Omental fat pad (tissue), 4 donors: Measurements from ENCODE around the gene HTR2A. TPM values are rescaled to one million over a fixed set of nuclear protein-coding genes. Genes with fewer than 3 reads are reported as not detected.
"Not testable (repeated sequence)": the region's sequence is repeated elsewhere in the genome, so short reads cannot be mapped to it uniquely, and the experiment has no call there.

Source experiments
- ATAC-seq: fragments of 150-250 bp; one replicate; pipeline ENCODE4 v1.9.1; 2016; ENCODE audit warnings: mild to moderate bottlenecking, moderate library complexity; ENCODE audit not compliant: low FRiP score
- DNase-seq: peaks from one replicate; pipeline ENCODE4 v3.0.0-alpha.2; 2019; ENCODE audit warnings: low spot score
- total RNA-seq, 4 donors: library from RNA; depleted of rRNA; stranded (reverse); fragments of >200 nt; gene quantifications; one replicate each; pipeline ENCODE4 v1.1.0, GENCODE V29; 2016
- TF ChIP-seq, protein P1 (sequence below), 3 donors: fragments of 450-650 bp; IDR thresholded peaks; one replicate each; pipeline ENCODE4 v1.5.1; 2016 to 2017; ENCODE audit warnings: antibody characterized with exemption in 3 of 3, mild to moderate bottlenecking in 3 of 3, moderate library complexity in 2 of 3

HTR2A gene
- total RNA-seq, 4 donors from 2014 or later = 0.16 to 1.2 (median 0.55) TPM

DNA sequence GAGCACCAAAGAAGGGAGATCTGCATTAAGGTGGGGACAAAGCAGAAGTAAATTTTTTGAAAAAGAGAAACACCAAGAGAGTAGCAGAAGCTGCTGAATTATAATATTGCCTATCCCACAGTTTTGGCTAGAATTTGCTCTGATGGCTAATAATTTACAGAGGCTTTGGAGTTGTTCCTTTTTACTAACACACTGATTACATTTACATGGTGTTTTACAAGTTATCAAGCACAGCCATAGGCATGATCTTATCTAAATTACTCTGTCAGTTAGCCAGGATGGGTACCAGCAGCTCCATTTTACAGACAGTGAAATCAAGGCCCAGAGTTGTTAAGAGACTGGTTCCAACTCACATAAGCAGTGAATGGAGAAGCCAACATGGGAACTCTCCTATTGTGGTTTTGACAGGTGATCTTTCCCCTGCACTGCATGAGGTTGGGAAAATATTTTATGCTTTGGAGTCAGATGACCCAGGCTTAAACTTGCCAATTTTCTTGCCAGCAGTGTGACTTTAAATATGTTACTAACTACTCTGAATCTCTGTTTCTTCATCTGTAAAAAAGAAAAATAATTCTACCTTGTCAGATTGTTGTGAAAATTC is 66.3 kb downstream of the HTR2A start:
- no peak for DNase-seq
- TF ChIP-seq, protein P1, sequence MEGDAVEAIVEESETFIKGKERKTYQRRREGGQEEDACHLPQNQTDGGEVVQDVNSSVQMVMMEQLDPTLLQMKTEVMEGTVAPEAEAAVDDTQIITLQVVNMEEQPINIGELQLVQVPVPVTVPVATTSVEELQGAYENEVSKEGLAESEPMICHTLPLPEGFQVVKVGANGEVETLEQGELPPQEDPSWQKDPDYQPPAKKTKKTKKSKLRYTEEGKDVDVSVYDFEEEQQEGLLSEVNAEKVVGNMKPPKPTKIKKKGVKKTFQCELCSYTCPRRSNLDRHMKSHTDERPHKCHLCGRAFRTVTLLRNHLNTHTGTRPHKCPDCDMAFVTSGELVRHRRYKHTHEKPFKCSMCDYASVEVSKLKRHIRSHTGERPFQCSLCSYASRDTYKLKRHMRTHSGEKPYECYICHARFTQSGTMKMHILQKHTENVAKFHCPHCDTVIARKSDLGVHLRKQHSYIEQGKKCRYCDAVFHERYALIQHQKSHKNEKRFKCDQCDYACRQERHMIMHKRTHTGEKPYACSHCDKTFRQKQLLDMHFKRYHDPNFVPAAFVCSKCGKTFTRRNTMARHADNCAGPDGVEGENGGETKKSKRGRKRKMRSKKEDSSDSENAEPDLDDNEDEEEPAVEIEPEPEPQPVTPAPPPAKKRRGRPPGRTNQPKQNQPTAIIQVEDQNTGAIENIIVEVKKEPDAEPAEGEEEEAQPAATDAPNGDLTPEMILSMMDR (IDR thresholded peaks at IDR 0.05) = no peak

DNA sequence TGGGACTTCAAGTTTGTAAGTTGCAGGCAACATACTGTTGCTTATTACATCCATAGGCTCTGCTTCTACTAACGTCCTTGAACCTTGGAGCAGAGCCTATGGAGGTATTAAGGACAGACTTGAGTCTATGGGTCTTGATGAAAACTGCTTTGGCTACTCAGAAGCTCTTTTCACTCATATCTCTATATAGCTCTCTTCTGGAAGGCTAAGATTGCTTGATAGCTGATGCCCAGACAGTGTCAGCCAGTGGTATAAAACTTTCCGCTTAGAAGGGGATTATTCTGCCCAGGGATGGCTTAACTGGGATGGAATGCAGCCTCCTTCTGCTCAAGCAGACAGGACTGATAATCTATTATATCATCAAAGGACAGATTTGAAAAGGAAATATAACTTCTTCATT is 74.3 kb downstream of the HTR2A start:
- DNase-seq (no peak), ATAC-seq (no peak)
- TF ChIP-seq, protein P1 (IDR thresholded peaks at IDR 0.05) = no peak

More for the DNA sequence above, 66.3 kb downstream of the HTR2A start:
- no peak for ATAC-seq

DNA sequence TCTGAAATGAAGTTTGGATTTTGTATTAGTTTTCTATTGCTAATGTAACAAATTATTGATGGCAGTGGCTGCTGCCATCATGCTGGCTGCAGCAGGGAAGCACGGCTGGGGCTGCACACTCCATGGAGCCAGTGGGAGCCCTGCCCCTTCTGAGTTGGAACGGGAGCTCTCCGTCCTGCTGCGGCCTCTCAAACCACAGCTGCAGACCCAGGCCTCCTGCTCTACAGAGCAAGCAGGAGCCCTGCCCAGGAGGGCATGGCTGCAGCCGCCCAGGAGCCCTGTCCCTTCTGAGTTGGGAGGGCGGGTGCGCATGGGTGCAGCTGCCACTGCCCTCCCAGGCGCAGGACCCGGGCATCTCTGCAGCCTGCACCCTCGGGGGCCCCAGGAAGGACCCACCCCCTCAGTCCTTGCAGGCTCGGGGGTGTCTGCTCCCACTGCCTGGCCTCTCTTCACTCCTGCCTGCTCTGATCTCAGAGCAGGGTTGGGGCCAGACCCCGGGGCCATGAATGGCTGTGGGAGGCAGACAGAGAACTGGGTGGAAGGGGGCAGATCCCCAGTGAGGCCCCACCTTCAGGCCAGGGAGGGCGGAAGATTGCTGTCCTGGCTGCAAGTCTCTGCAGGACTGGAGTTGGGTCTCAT is 78.9 kb downstream of the HTR2A start:
- DNase-seq (no peak), ATAC-seq (no peak)
- TF ChIP-seq, protein P1 (IDR thresholded peaks at IDR 0.05) = no peak

DNA sequence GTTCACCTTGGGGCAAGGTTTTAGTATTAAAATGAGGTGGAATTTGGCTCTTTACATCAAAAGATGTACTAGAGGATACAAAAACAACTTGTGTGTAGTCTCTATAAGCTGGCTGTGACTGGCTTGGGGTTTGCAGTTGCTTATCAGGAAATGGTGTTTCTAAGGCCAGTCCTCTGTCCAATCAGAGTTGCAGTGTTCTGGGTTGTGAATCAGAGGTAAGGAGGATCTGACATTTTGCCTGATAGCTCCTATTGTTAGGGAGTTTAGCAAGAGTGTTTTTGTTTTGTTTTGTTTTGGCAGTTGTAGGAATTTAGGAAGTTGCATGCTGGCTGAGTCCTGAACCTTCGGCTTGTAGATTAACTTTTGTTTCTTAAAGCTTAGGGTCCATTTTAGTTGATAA is 79.8 kb downstream of the HTR2A start:
- TF ChIP-seq, protein P1 (IDR thresholded peaks at IDR 0.05) = no peak
- ATAC-seq = no peak

DNA sequence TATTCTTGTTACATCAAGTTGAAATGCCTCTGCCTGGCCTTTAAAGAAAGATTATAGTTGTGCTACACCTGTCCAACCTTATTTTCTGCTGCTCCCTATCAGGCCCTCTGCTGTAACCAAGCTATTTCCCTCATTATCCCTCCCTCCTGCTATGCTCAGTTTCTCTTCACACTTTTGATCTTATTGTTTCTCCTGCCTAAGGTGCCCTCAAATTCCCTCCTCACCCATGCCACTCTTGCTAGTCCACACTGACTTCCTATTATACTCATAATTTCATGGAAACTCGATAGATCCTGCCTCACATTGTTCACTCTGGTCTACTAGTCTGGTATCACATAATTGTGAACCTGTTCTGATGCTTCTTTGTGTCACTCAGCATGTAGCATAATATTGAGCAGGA is 80.5 kb downstream of the HTR2A start:
- ATAC-seq (no peak), DNase-seq (no peak)
- TF ChIP-seq, protein P1 (IDR thresholded peaks at IDR 0.05) = no peak

More for the DNA sequence above, 79.8 kb downstream of the HTR2A start:
- DNase-seq = no peak

DNA sequence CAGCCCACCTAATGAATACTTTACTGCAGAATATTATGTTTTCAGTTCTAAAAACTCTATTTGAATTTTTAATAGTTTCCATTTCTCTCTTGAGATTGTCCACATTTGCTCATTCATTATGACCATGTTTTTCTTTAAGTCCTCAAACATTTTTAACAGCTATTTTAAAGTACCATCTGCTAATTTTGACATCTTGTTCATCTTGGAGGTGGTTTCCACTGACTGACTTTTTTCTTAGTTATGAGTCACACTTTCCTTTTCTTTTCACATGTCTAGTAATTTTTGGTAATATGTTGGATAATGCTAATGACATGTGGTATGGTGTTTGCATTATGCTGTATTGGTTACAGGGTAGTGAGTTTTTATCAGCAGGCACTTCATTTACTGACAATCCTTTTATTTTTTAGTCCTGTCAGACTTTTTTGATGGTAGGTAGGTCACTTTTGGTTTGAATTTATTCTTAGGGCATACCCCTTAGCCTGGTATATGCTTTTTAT is 84.5 kb downstream of the HTR2A start:
- ATAC-seq = no peak
- DNase-seq = no peak
- TF ChIP-seq, protein P1 (IDR thresholded peaks at IDR 0.05) = no peak

DNA sequence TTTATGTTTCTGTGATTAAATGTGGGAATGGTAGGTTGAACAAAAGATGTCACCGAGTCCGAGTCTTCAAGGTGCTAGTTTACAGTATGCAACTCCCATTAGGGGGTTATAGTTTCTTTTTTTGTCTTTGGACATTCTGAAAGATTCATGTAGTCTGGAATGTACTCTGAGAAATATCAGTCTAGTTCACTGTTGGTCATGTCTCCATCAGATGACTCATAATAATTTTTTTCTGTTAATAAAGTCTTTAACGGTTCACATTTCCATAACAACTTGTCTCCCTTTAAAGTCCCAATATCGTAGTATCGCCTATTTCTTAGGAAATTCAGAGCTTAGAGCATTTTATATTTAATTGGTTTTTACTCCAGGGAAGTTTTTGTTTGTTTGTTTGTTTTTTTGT is 86.4 kb downstream of the HTR2A start:
- DNase-seq (no peak), ATAC-seq (no peak)
- TF ChIP-seq, protein P1 (IDR thresholded peaks at IDR 0.05) = no peak

DNA sequence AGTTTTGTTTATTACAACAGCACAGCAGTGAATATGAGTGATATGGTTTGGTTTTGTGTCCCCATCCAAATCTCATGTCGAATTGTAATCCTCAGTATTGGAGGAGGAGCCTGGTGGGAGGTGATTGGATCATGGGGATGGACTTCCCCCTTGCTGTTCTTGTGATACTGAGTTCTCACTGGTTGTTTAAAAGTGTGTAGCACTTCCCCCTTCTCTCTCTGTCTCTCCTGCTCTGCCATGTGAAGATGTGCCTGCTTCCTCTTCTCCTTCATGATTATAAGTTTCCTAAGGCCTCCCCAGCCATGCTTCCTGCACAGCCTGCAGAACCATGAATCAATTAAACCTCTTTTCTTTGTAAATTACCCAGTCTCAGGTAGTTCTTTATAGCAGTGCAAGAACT is 91.9 kb downstream of the HTR2A start:
- not testable (repeated sequence) for ATAC-seq, DNase-seq
